Neural cell (in vitro differentiated cells): ENCODE data around the gene TMEM190. TPM values are rescaled to one million over a fixed set of nuclear protein-coding genes. Genes with fewer than 3 reads are reported as not detected.

ENCODE experiments used
- H2AFZ ChIP-seq: fragments of 200-600, 300-800 bp; sonication (generic), shearing (Covaris generic); 2 replicates; pipeline ENCODE4 v1.6.0; 2014; ENCODE audit warnings: low read depth, mild to moderate bottlenecking, antibody characterized with exemption, low read length, moderate library complexity
- H3F3A ChIP-seq: fragments of 200-600 bp; shearing (Covaris generic); 2 replicates; pipeline ENCODE4 v1.6.1; 2016; ENCODE audit warnings: mild to moderate bottlenecking, moderate library complexity, mixed read lengths, antibody characterized with exemption, low read length; ENCODE audit not compliant: insufficient read depth, poor library complexity, severe bottlenecking
- H3K27ac ChIP-seq: fragments of 200-600, 300-800 bp; sonication (generic), shearing (Covaris generic); 2 replicates; pipeline ENCODE4 v1.5.1; 2014; ENCODE audit warnings: mild to moderate bottlenecking, low read length, moderate library complexity
- H3K27me3 ChIP-seq: fragments of 300-800, 200-600 bp; sonication (generic), shearing (Covaris generic); 2 replicates; pipeline ENCODE4 v1.6.0; 2014; ENCODE audit warnings: mild to moderate bottlenecking, low read depth, low read length, moderate library complexity; ENCODE audit not compliant: insufficient read depth
- H3K36me3 ChIP-seq: fragments of 300-800, 200-600 bp; sonication (generic), shearing (Covaris generic); 2 replicates; pipeline ENCODE4 v1.5.1; 2014; ENCODE audit warnings: mild to moderate bottlenecking, antibody characterized with exemption, low read length, moderate library complexity; ENCODE audit not compliant: insufficient read depth
- H3K4me2 ChIP-seq: fragments of 300-800, 200-600 bp; sonication (generic), shearing (Covaris generic); 2 replicates; pipeline ENCODE4 v1.6.0; 2014; ENCODE audit warnings: mild to moderate bottlenecking, low read length
- H3K4me3 ChIP-seq: fragments of 300-800, 200-600 bp; sonication (generic), shearing (Covaris generic); 2 replicates; pipeline ENCODE4 v1.5.1; 2014; ENCODE audit warnings: mild to moderate bottlenecking, low read length, moderate library complexity
- H3K79me2 ChIP-seq: fragments of 200-600 bp; shearing (Covaris generic); replicated peaks from 2 replicates; pipeline ENCODE4 v1.6.0; 2014; ENCODE audit warnings: mild to moderate bottlenecking, low read length, moderate library complexity; ENCODE audit not compliant: insufficient read depth
- H3K9ac ChIP-seq: fragments of 300-800, 200-600 bp; sonication (generic), shearing (Covaris generic); 2 replicates; pipeline ENCODE4 v1.6.1; 2016; ENCODE audit warnings: mild to moderate bottlenecking, low read length, mixed read lengths
- H3K9me2 ChIP-seq: fragments of 200-600 bp; shearing (Covaris generic); 2 replicates; pipeline ENCODE4 v1.6.1; 2016; ENCODE audit warnings: mild to moderate bottlenecking, low read length, mixed read lengths; ENCODE audit not compliant: insufficient read depth
- H3K9me3 ChIP-seq: fragments of 200-600, 300-800 bp; sonication (generic), shearing (Covaris generic); 2 replicates; pipeline ENCODE4 v1.6.1; 2016; ENCODE audit warnings: mild to moderate bottlenecking, mixed run types, low read length, moderate library complexity, mixed read lengths
- H4K20me1 ChIP-seq: fragments of 200-600 bp; shearing (Covaris generic); 2 replicates; pipeline ENCODE4 v1.6.1; 2016; ENCODE audit warnings: mild to moderate bottlenecking, mixed run types; ENCODE audit not compliant: insufficient read depth
- CTCF ChIP-seq: fragments of 450-650 bp; IDR thresholded peaks from 2 replicates; pipeline ENCODE4 v1.5.1; 2014; ENCODE audit warnings: antibody characterized with exemption, mild to moderate bottlenecking, moderate library complexity; ENCODE audit not compliant: poor library complexity, severe bottlenecking
- EP300 ChIP-seq: fragments of 450-650 bp; conservative IDR thresholded peaks from 2 replicates; pipeline ENCODE4 v1.6.1; 2014; ENCODE audit warnings: antibody characterized with exemption, mild to moderate bottlenecking, moderate library complexity; ENCODE audit not compliant: poor library complexity, severe bottlenecking
- EZH2 ChIP-seq: fragments of 200-600, 300-800 bp; shearing (Covaris generic), sonication (generic); IDR thresholded peaks from 2 replicates; pipeline ENCODE4 v1.6.1; 2014; ENCODE audit warnings: antibody characterized with exemption, low read length, borderline replicate concordance, mild to moderate bottlenecking; ENCODE audit not compliant: insufficient read depth, poor library complexity, severe bottlenecking
- MXI1 ChIP-seq: fragments of 450-650 bp; conservative IDR thresholded peaks from 2 replicates; pipeline ENCODE4 v1.6.1; 2014; ENCODE audit warnings: antibody characterized with exemption, mild to moderate bottlenecking; ENCODE audit not compliant: poor library complexity, severe bottlenecking
- POLR2AphosphoS5 ChIP-seq: IDR thresholded peaks from 2 replicates; pipeline ENCODE4 v1.6.1; 2012
- RAD21 ChIP-seq: fragments of 450-650 bp; conservative IDR thresholded peaks from 2 replicates; pipeline ENCODE4 v1.6.1; 2014; ENCODE audit warnings: antibody characterized with exemption, mild to moderate bottlenecking, moderate library complexity
- SMC3 ChIP-seq: fragments of 450-650 bp; conservative IDR thresholded peaks from 2 replicates; pipeline ENCODE4 v1.6.1; 2014; ENCODE audit warnings: antibody characterized with exemption, mild to moderate bottlenecking, moderate library complexity; ENCODE audit not compliant: poor library complexity
- TAF1 ChIP-seq: IDR thresholded peaks from 2 replicates; pipeline ENCODE4 v1.6.1; 2012; ENCODE audit warnings: low read depth
- polyA plus RNA-seq: library from polyadenylated mRNA; depleted of rRNA; stranded (reverse); fragments of >200 nt; gene quantifications from 2 replicates; pipeline ENCODE4 v1.2.3, GENCODE V29; 2014
- TF ChIP-seq, protein P1 (sequence below): IDR thresholded peaks from 2 replicates; pipeline ENCODE4 v1.6.1; 2012; ENCODE audit warnings: borderline replicate concordance

The TMEM190 gene
- polyA plus RNA-seq, 1 donor from 2014 or later, result not detected

DNA sequence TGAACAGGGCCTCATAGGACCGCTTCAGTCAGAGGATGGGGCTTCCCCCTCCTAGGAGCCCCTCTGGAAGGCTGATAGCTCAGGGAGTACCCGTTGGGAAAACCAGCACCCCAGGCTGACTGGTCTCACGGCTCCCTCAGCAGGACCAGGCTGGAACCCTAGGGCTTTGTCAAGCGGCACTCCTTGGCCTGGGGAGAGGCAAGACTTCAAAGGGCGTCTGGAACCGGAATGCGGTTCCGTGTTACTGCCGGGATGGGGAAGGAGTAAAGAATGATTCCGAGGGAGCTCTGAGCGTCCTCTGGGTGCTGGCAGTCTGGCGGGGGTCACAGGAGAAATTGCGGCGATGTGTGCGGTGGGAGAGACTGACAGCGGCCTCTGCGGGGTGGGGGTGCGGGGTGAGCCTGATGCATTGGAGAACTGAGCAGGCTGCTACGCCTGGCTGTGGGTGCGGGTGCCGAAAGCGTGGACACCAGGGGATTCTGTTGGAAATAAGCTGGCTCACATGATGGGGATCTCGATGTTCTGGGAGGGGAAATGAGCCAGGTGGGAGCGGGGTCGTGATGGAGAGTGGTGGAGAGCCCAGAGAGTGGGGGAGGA, 24.0 kb upstream of the TMEM190 start:
- no peak overlapping the region for H3K9ac ChIP-seq
- no peak overlapping the region for H3K4me2 ChIP-seq
- H3K36me3 ChIP-seq, result no peaks in the 10 kb centered on the region
- TF ChIP-seq POLR2AphosphoS5 (no peak), MXI1 (no peak), CTCF (no peak), RAD21 (no peak), TAF1 (no peak), EP300 (no peak), SMC3 (no peak), EZH2 (no peak)
- TF ChIP-seq, protein P1, sequence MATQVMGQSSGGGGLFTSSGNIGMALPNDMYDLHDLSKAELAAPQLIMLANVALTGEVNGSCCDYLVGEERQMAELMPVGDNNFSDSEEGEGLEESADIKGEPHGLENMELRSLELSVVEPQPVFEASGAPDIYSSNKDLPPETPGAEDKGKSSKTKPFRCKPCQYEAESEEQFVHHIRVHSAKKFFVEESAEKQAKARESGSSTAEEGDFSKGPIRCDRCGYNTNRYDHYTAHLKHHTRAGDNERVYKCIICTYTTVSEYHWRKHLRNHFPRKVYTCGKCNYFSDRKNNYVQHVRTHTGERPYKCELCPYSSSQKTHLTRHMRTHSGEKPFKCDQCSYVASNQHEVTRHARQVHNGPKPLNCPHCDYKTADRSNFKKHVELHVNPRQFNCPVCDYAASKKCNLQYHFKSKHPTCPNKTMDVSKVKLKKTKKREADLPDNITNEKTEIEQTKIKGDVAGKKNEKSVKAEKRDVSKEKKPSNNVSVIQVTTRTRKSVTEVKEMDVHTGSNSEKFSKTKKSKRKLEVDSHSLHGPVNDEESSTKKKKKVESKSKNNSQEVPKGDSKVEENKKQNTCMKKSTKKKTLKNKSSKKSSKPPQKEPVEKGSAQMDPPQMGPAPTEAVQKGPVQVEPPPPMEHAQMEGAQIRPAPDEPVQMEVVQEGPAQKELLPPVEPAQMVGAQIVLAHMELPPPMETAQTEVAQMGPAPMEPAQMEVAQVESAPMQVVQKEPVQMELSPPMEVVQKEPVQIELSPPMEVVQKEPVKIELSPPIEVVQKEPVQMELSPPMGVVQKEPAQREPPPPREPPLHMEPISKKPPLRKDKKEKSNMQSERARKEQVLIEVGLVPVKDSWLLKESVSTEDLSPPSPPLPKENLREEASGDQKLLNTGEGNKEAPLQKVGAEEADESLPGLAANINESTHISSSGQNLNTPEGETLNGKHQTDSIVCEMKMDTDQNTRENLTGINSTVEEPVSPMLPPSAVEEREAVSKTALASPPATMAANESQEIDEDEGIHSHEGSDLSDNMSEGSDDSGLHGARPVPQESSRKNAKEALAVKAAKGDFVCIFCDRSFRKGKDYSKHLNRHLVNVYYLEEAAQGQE, result no peak
- no peaks in the 10 kb centered on the region for H3K9me2 ChIP-seq
- H3K27ac ChIP-seq, result no peak overlapping the region
- no peaks in the 10 kb centered on the region for H3K79me2 ChIP-seq
- H2AFZ ChIP-seq, result no peak overlapping the region
- no peaks in the 10 kb centered on the region for H3F3A ChIP-seq
- H3K4me3 ChIP-seq, result peak overlapping the region; percentile 71
- peaks cover 54% of the 10 kb centered on the region for H3K27me3 ChIP-seq
- H3K9me3 ChIP-seq, result no peaks in the 10 kb centered on the region
- no peaks in the 10 kb centered on the region for H4K20me1 ChIP-seq

DNA sequence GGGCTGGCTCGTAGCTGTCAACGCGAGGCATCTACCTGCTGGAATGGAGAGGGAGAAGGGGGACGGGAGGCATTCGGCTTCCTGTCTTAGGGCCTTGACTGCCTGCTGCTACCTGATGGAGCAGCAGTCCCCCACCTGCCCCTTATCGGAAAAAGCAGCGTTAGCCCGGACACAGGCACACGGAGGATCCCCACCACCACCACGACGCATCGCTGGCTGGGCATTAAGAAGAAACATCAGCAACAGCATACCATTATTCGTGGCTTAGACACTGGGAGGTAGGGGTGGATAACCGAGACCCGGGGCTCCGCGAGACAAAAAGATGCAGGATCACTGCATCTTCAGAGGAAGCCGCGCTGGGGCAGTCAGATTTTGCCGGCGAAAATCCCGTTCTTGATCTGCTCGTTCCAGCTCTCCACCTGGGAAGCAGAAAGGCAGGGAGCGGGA, 23.2 kb upstream of the TMEM190 start:
- Histone ChIP-seq H3K27ac (no peak overlapping the region), H3K9ac (peak overlapping the region; percentile 41), H3K36me3 (no peaks in the 10 kb centered on the region), H3K9me3 (no peaks in the 10 kb centered on the region), H3F3A (no peaks in the 10 kb centered on the region), H4K20me1 (no peaks in the 10 kb centered on the region), H3K9me2 (no peaks in the 10 kb centered on the region), H3K4me3 (peak overlapping the region; percentile 71), H3K79me2 (no peaks in the 10 kb centered on the region), H3K27me3 (peaks cover 54% of the 10 kb centered on the region), H3K4me2 (peak overlapping the region; percentile 81), H2AFZ (no peak overlapping the region)
- TF ChIP-seq EP300 (no peak), SMC3 (no peak), MXI1 (no peak), POLR2AphosphoS5 (peak; percentile 4), RAD21 (no peak), CTCF (peak; percentile 14)
